CD8-positive, alpha-beta memory T cell (primary cell): Measurements from ENCODE around the gene GDF15. TPM values are rescaled to one million over a fixed set of nuclear protein-coding genes. Genes with fewer than 3 reads are reported as not detected.
"Not testable (repeated sequence)": the region's sequence is repeated elsewhere in the genome, so short reads cannot be mapped to it uniquely, and the experiment has no call there.

Experiments
- CTCF ChIA-PET: fragments of 350-600 bp; sonication (Branson Sonifier 250); formaldehyde crosslinking; loops from one replicate; lab custom pipeline; 2021; ENCODE audit warnings: antibody characterized with exemption; lab: Charles Lee
- POLR2A ChIA-PET: fragments of 350-600 bp; sonication (Branson Sonifier 250); formaldehyde crosslinking; loops from one replicate; lab custom pipeline; 2021; ENCODE audit warnings: antibody characterized with exemption; lab: Charles Lee
- DNase-seq, 5 donors: peaks; one replicate each; pipeline versions ENCODE4 v3.0.0 to v3.0.0-alpha.2; 2020 to 2022; ENCODE audit warnings: mixed read lengths in 1 of 5
- H3K27ac ChIP-seq: one replicate; pipeline ENCODE4 v1.7.0; 2013; ENCODE audit warnings: low read depth, mild to moderate bottlenecking, low read length, moderate library complexity
- H3K27me3 ChIP-seq: 2 replicates; pipeline ENCODE4 v1.7.0; 2013; ENCODE audit warnings: low read length, mild to moderate bottlenecking; ENCODE audit not compliant: insufficient read depth, poor library complexity, severe bottlenecking
- H3K36me3 ChIP-seq: 2 replicates; pipeline ENCODE4 v1.7.0; 2013; ENCODE audit warnings: mild to moderate bottlenecking, low read length, moderate library complexity; ENCODE audit not compliant: insufficient read depth
- H3K4me1 ChIP-seq: 2 replicates; pipeline ENCODE4 v1.7.0; 2013; ENCODE audit warnings: mild to moderate bottlenecking, low read length, moderate library complexity; ENCODE audit not compliant: insufficient read depth
- H3K4me3 ChIP-seq: 2 replicates; pipeline ENCODE4 v1.7.0; 2013; ENCODE audit warnings: mild to moderate bottlenecking, low read length
- H3K9me3 ChIP-seq: 2 replicates; pipeline ENCODE4 v1.7.0; 2013; ENCODE audit warnings: mild to moderate bottlenecking, low read length
- H3K27ac Mint-ChIP-seq, 8 donors: one replicate each; pipeline ENCODE4 v1.8.0; 2020 to 2021; ENCODE audit warnings: mixed read lengths in 8 of 8, mild to moderate bottlenecking in 6 of 8, inconsistent platforms in 3 of 8, moderate library complexity in 3 of 8
- H3K27me3 Mint-ChIP-seq, 2 donors: one replicate each; pipeline ENCODE4 v1.8.0; 2020 to 2021; ENCODE audit warnings: mixed read lengths in 2 of 2, mild to moderate bottlenecking in 1 of 2, moderate library complexity in 1 of 2
- H3K36me3 Mint-ChIP-seq, 3 donors: one replicate each; pipeline ENCODE4 v1.8.0; 2020 to 2021; ENCODE audit warnings: mixed read lengths in 3 of 3, inconsistent platforms in 1 of 3, mild to moderate bottlenecking in 1 of 3
- H3K4me1 Mint-ChIP-seq, 3 donors: one replicate each; pipeline ENCODE4 v1.8.0; 2020 to 2021; ENCODE audit warnings: mixed read lengths in 3 of 3, inconsistent platforms in 1 of 3, mild to moderate bottlenecking in 1 of 3
- H3K4me3 Mint-ChIP-seq, 7 donors: one replicate each; pipeline ENCODE4 v1.8.0; 2020 to 2021; ENCODE audit warnings: mixed read lengths in 7 of 7, mild to moderate bottlenecking in 6 of 7, moderate library complexity in 4 of 7, inconsistent platforms in 2 of 7
- H3K9me3 Mint-ChIP-seq, 5 donors: one replicate each; pipeline ENCODE4 v1.8.0; 2020 to 2022; ENCODE audit warnings: mixed read lengths in 5 of 5, mild to moderate bottlenecking in 3 of 5, moderate library complexity in 2 of 5, inconsistent platforms in 1 of 5
- polyA plus RNA-seq: library from polyadenylated mRNA; unstranded; fragments of 300-500 nt; fragmentation: Illumina TruSeq; gene quantifications from one replicate; pipeline ENCODE4 v1.2.3, GENCODE V29; 2021
- total RNA-seq, 2 experiments: library from RNA; stranded (reverse); gene quantifications; one replicate each; pipeline ENCODE4 v1.2.3, GENCODE V29; 2021

GDF15 gene
- total and polyA plus RNA-seq, 3 experiments from 2014 or later: 0.28 to 0.29 TPM; not detected in 1

DNA sequence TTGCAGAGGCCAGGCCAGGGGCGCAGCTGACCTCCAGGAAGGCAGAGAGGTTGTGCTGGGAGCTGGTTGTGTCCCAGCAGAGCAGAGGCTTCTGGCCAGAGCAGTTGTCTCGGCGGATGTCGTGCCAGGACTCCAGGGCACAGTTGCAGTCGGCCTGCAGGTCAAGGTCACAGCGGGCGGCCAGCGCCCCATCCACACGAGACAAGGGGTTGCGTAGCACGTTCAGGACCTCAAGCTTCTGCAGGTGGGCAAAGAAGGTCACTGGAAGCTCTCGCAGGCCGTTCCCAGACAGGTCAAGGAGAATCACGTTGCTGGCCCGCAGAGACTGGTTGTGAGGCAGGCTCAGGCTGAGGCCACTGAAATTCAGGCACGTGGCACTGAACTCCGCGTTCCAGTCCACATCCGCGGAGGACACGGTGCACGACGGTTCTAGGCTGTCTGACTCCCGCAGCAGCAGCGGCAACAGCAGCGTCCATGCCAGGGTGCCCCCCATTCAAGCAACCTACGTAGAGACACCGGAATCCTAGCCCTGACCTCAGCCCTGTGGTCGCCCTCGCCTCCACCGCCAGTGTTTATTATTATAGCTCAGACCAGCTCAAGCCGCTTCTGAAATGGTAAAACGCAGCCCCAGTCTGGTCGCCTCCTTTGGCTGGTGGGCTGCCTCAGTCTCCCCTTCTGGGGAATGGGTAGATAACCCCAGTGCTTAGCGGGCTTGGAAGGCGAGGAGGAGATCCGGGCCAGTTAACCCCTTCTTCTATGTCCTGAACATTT is 10.7 kb downstream of the GDF15 start:
- no peak overlapping the region for H3K27ac ChIP-seq
- Mint-ChIP-seq H3K36me3 (no peaks in the 10 kb centered on the region), H3K4me1 (peaks cover 0 to 6% (median 0%) of the 10 kb centered on the region in 3 donors), H3K4me3 (no peak overlapping the region), H3K9me3 (no peaks in the 10 kb centered on the region), H3K27me3 (peaks cover 23% of the 10 kb centered on the region in 2 donors), H3K27ac (no peak overlapping the region)
- no peaks in the 10 kb centered on the region for H3K9me3 ChIP-seq
- ChIA-PET POLR2A (no interaction called here), CTCF (interaction anchor here (0.9 to 1.3 kb wide), 2 partner anchors 9 to 18 kb away, joined by 3 to 4 read pairs; no protein-coding TSS in a partner anchor)
- H3K36me3 ChIP-seq: no peaks in the 10 kb centered on the region
- peaks cover 18% of the 10 kb centered on the region for H3K27me3 ChIP-seq
- no peak for DNase-seq
- H3K4me3 ChIP-seq: no peak overlapping the region
- H3K4me1 ChIP-seq: peaks cover 6% of the 10 kb centered on the region

DNA sequence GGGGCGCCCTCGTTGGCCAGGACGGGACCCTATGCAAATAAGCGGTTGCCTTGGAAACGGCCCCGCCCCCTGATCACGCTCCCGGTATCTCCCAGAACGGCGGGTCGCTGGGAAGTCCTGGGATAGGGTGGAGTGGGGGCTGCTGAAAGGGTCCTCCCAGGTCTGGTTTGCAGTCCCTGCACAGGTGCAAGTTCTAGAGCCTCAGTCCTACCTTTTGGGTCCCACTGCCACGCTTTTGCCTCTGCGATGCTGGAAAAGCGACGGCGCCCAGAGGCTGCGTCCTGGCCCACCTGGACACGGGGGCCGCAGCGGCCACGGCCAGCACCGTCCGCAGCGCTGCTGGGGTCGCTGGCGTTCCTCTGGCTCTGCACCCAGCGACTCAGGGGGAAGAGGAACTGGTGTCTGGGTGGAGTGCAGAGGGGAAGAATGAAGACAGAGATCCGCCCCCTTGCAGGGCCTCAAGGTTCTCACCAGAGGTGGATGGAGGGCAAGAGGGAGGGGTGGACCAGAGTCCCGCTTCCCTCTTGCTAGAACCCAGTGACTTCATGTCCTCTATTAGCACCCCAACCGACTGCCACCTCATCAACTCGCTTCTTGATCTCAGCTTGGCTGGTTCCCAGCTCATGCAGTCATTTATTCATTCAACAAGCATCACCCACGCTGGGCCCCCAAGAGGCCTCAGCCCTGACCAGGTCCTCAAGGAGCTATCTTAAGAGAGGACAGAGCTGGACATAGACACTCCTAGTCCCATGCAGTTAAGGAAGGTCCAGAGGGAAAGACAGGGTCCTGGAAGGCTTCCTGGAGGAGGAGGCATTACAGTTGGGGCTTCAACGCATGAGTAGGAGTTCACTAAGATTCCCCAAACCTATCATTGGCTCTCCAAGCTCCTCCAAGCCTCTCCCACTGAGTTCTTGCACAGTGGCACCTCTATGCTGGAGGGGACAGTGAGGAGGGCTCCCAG is 11.6 kb downstream of the GDF15 start, which contains the start of gene LRRC25:
Gene LRRC25, minus strand, starts transcription at position 381 of the 961 bp plus-strand sequence. CDS start 659 bp downstream, outside the sequence.
- Mint-ChIP-seq H3K27me3 (peaks cover 23 to 24% of the 10 kb centered on the region in 2 donors), H3K4me3 (no peak within 1 kb of the TSS), H3K27ac (no peak within 1 kb of the TSS), H3K36me3 (no peaks in the 10 kb centered on the region), H3K4me1 (peaks cover 0 to 6% (median 0%) of the 10 kb centered on the region in 3 donors), H3K9me3 (no peaks in the 10 kb centered on the region)
- no peak within 1 kb of the TSS for H3K27ac ChIP-seq
- H3K9me3 ChIP-seq: no peaks in the 10 kb centered on the region
- peaks cover 6% of the 10 kb centered on the region for H3K4me1 ChIP-seq
- no peak within 1 kb of the TSS for H3K4me3 ChIP-seq
- DNase-seq: no peak
- CTCF ChIA-PET: interaction anchor here (1.3 to 1.4 kb wide), 2 partner anchors 9 to 17 kb away, joined by 4 to 8 read pairs; no protein-coding TSS in a partner anchor
- peaks cover 18% of the 10 kb centered on the region for H3K27me3 ChIP-seq
- no peaks in the 10 kb centered on the region for H3K36me3 ChIP-seq
- POLR2A ChIA-PET: no interaction called here

DNA sequence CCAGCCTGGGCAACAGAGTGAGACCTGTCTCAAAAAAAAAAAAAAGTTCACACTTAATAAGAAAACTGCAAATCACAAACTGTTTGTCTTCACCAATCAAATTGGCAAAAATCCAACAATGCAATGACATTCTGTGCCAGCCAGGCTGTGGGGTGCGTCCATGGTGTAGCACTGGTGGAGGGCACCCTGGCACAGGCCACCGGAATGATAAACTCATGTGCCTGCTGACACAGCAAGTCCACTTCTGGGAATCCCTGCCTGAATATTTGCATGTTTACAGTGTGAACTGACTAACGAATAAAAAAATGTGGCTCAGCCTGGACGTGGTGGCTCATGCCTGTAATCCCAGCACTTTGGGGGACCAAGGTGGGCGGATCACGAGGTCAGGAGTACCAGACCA is 13.1 kb downstream of the GDF15 start:
- Mint-ChIP-seq H3K9me3 (no peaks in the 10 kb centered on the region), H3K27me3 (peaks cover 19 to 21% of the 10 kb centered on the region in 2 donors), H3K36me3 (no peaks in the 10 kb centered on the region), H3K27ac (no peak overlapping the region), H3K4me3 (no peak overlapping the region), H3K4me1 (peaks cover 0 to 6% (median 0%) of the 10 kb centered on the region in 3 donors)
- DNase-seq: no peak
- Histone ChIP-seq H3K27ac (no peak overlapping the region), H3K9me3 (no peaks in the 10 kb centered on the region), H3K4me3 (no peak overlapping the region), H3K4me1 (peaks cover 6% of the 10 kb centered on the region), H3K27me3 (peaks cover 16% of the 10 kb centered on the region), H3K36me3 (no peaks in the 10 kb centered on the region)
- ChIA-PET CTCF (interaction anchor here (0.8 to 1.4 kb wide), 2 partner anchors 10 to 11 kb away, joined by 4 to 8 read pairs; no protein-coding TSS in a partner anchor), POLR2A (no interaction called here)

DNA sequence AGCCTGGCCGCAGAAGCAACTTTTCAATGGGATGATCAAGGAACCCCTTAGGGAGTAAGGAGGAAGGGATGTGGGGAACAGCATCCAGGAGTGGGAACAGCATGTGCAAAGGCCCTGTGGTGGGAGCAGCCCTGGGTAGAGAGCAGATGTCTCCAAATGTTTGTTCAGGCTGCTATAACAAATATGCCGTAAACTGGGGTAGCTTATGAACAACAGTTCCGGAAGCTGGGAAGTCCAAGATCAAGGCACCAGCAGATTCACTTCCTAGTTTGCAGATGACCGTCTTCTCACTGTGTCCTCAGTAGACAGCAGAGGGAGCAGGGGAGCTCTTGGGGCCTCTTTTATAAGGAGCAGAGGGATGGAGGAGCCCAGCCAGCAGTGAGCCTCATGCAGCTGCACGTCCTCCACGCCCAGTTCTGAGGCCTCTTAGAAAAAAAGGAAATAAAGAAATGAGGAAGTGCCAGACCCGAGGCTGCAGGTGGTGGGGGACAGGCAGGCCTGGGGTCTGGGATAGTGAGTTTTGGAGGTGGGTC is 15.7 kb downstream of the GDF15 start:
- ChIA-PET POLR2A (interaction anchor here (1.0 kb wide), 1 partner anchor 13 kb away, joined by 3 read pairs; no protein-coding TSS in a partner anchor), CTCF (interaction anchor here (1.2 to 1.9 kb wide), 2 partner anchors 9 to 13 kb away, joined by 3 to 14 read pairs; no protein-coding TSS in a partner anchor)
- peaks cover 14 to 17% of the 10 kb centered on the region in 2 donors for H3K27me3 Mint-ChIP-seq
- no peaks in the 10 kb centered on the region for H3K9me3 ChIP-seq
- H3K9me3 Mint-ChIP-seq: no peaks in the 10 kb centered on the region
- H3K36me3 Mint-ChIP-seq: no peaks in the 10 kb centered on the region
- no peak overlapping the region for H3K27ac Mint-ChIP-seq
- no peak overlapping the region for H3K4me3 ChIP-seq
- H3K36me3 ChIP-seq: no peaks in the 10 kb centered on the region
- peak overlapping the region; percentile 21 for H3K27ac ChIP-seq
- peaks cover 6% of the 10 kb centered on the region for H3K4me1 ChIP-seq
- peaks cover 0 to 6% (median 0%) of the 10 kb centered on the region in 3 donors for H3K4me1 Mint-ChIP-seq
- no peak for DNase-seq
- peaks cover 16% of the 10 kb centered on the region for H3K27me3 ChIP-seq
- H3K4me3 Mint-ChIP-seq: no peak overlapping the region

DNA sequence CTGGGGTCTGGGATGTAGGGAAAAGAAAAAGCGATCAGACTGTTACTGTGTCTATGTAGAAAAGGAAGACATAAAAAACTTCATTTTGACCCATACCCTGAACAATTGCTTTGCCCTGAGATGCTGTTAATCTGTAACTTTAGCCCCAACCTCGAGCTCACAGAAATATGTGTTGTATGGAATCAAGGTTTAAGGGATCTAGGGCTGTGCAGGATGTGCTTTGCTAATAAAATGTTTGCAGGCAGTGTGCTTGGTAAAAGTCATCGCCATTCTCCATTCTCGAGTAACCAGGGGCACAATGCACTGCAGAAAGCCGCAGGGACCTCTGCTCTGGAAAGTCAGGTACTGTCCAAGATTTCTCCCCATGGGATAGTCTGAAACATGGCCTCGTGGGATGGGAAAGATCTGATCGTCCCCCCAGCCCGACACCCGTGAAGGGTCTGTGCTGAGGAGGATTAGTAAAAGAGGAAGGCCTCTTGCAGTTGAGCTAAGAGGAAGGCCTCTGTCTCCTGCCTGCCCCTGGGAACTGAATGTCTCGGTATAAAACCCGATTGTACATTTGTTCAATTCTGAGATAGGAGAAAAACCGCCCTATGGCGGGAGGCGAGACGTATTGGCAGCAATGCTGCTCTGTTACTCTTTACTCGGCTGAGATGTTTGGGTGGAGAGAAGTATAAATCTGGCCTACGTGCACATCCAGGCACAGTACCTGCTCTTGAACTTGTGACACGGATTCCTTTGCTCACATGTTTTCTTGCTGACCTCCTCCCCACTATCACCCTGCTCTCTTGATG is 16.7 kb downstream of the GDF15 start:
- H3K36me3 Mint-ChIP-seq, H3K27me3 ChIP-seq, DNase-seq, H3K27ac Mint-ChIP-seq, H3K9me3 Mint-ChIP-seq, POLR2A ChIA-PET, H3K9me3 ChIP-seq, H3K36me3 ChIP-seq, H3K4me3 Mint-ChIP-seq, H3K4me3 ChIP-seq, H3K4me1 ChIP-seq, H3K4me1 Mint-ChIP-seq: not testable (repeated sequence)
- peak overlapping the region; percentile 21 for H3K27ac ChIP-seq
- H3K27me3 Mint-ChIP-seq: peaks cover 8 to 11% of the 10 kb centered on the region in 2 donors
- CTCF ChIA-PET: interaction anchor here (1.9 kb wide), 1 partner anchor 14 kb away, joined by 14 read pairs; no protein-coding TSS in a partner anchor

DNA sequence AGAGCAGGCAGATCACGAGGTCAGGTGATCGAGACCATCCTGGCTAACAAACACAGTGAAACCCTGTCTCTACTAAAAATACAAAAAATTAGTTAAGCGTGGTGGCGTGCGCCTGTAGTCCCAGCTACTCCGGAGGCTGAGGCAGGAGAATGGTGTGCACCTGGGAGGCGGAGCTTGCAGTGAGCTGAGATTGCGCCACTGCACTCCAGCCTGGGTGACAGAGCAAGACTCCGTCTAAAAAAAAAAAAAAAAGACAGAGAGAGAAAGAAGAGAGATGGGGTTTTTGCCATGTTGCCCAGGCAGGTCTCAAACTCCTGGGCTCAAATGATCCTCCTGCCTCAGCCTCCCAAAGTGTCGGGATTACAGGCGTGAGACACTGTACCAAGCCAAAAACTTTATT is 19.8 kb downstream of the GDF15 start:
- not testable (repeated sequence) for H3K27ac Mint-ChIP-seq, H3K36me3 Mint-ChIP-seq
- POLR2A ChIA-PET: interaction anchor here (0.6 kb wide), 1 partner anchor 183 kb away, joined by 4 read pairs; no protein-coding TSS in a partner anchor

DNA sequence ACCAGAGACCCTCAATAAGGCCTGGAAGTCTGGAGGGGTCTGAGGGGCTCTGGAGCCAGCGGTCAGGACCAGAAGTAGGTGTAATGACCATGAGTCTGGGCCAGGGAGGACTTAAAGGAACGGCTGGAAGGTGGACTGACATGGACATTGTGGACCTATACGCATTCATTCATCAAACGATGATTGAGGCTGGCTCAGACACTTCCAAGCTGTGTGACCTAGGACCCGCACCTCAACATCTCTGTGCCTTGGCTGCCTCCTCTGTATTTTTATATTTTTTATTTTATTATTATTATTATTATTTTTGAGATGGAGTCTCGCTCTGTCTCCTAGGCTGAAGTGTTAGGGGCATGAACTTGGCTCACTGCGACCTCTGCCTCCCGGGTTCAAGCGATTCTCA is 20.8 kb downstream of the GDF15 start:
- Mint-ChIP-seq H3K4me1 (peaks cover 4 to 6% (median 5%) of the 10 kb centered on the region in 3 donors), H3K27ac (no peak overlapping the region), H3K27me3 (no peaks in the 10 kb centered on the region), H3K36me3 (no peaks in the 10 kb centered on the region), H3K9me3 (no peaks in the 10 kb centered on the region), H3K4me3 (no peak overlapping the region)
- Histone ChIP-seq H3K27me3 (no peaks in the 10 kb centered on the region), H3K4me3 (no peak overlapping the region), H3K9me3 (no peaks in the 10 kb centered on the region), H3K36me3 (no peaks in the 10 kb centered on the region), H3K4me1 (no peaks in the 10 kb centered on the region), H3K27ac (no peak overlapping the region)
- POLR2A ChIA-PET: no interaction called here
- CTCF ChIA-PET: interaction anchor here (0.8 to 1.3 kb wide), 4 partner anchors 18 to 182 kb away, joined by 3 read pairs; no protein-coding TSS in a partner anchor
- no peak for DNase-seq

More for the DNA sequence above, 19.8 kb downstream of the GDF15 start:
- H3K27ac ChIP-seq, H3K9me3 ChIP-seq, H3K36me3 ChIP-seq, H3K4me3 ChIP-seq, H3K9me3 Mint-ChIP-seq, H3K27me3 ChIP-seq, H3K27me3 Mint-ChIP-seq, H3K4me3 Mint-ChIP-seq, DNase-seq, H3K4me1 ChIP-seq, H3K4me1 Mint-ChIP-seq: not testable (repeated sequence)
- CTCF ChIA-PET: interaction anchor here (1.1 kb wide), 1 partner anchor 11 kb away, joined by 5 read pairs; no protein-coding TSS in a partner anchor
